Right renal cortex interstitium (tissue), 3 donors: ENCODE data around the gene SLC2A9. TPM values are rescaled to one million over a fixed set of nuclear protein-coding genes. Genes with fewer than 3 reads are reported as not detected.
A peak's percentile ranks its signal among the peaks of the same experiment; 100 is the strongest.

Source experiments
- DNase-seq, 3 donors: peaks; one replicate each; pipeline ENCODE4 v3.0.0-alpha.2; 2013; ENCODE audit warnings: low read depth in 3 of 3, low spot score in 2 of 3
- polyA plus RNA-seq, 3 donors: library from polyadenylated mRNA; unstranded; fragments of 120-200 nt; gene quantifications; one replicate each; pipeline ENCODE4 v1.2.1, GENCODE V29; 2013; ENCODE audit not compliant: insufficient read length in 3 of 3

SLC2A9 gene
- polyA plus RNA-seq, 3 donors: 8.4 to 11.3 (median 9.0) TPM

GRCh38 chr4:9899306-9900055, 121.8 kb downstream of the SLC2A9 start:
- DNase-seq: no peak

GRCh38 chr4:9898596-9899305, 122.5 kb downstream of the SLC2A9 start:
- DNase-seq: peak in 2 of 3 donors; percentile 13 to 27

GRCh38 chr4:9895333-9895705, 126.0 kb downstream of the SLC2A9 start:
- DNase-seq: no peak

GRCh38 chr4:9894644-9895332, 126.5 kb downstream of the SLC2A9 start:
- DNase-seq: no peak

GRCh38 chr4:9893329-9894108, 127.8 kb downstream of the SLC2A9 start:
- no peak for DNase-seq

- no peak for DNase-seq
Observed at GRCh38 chr4:9891740-9892139, 129.6 kb downstream of the SLC2A9 start.

GRCh38 chr4:9891056-9891455, 130.2 kb downstream of the SLC2A9 start:
- no peak for DNase-seq

GRCh38 chr4:9889306-9889705, 132.0 kb downstream of the SLC2A9 start:
- DNase-seq: no peak

- no peak for DNase-seq
Observed at GRCh38 chr4:9885958-9886357, 135.3 kb downstream of the SLC2A9 start.

- no peak for DNase-seq
Observed at GRCh38 chr4:9880406-9881197, 140.7 kb downstream of the SLC2A9 start.

- DNase-seq: no peak
Observed at GRCh38 chr4:9877123-9877522, 144.2 kb downstream of the SLC2A9 start.

GRCh38 chr4:9875516-9875915, 145.8 kb downstream of the SLC2A9 start:
- no peak for DNase-seq

- DNase-seq: no peak
Observed at GRCh38 chr4:9874385-9874784, 146.9 kb downstream of the SLC2A9 start.

GRCh38 chr4:9870165-9870790, 151.0 kb downstream of the SLC2A9 start:
- no peak for DNase-seq

- DNase-seq: peak in 1 of 3 donors; percentile 41
Observed at GRCh38 chr4:9867751-9868425, 153.4 kb downstream of the SLC2A9 start.

GRCh38 chr4:9866931-9867330, 154.4 kb downstream of the SLC2A9 start:
- no peak for DNase-seq

- DNase-seq: no peak
Observed at GRCh38 chr4:9861561-9861960, 159.7 kb downstream of the SLC2A9 start.

- DNase-seq: no peak
Observed at GRCh38 chr4:9859810-9860209, 161.5 kb downstream of the SLC2A9 start.

GRCh38 chr4:9849538-9849920, 171.8 kb downstream of the SLC2A9 start:
- DNase-seq: no peak
